ENCODE measurements around the gene GRM7.

The GRM7 gene

GRCh38 chr3:6965881-6966280 is 105.0 kb downstream of the GRM7 start:
- TF ChIP-seq CTCF (IDR thresholded peaks at IDR 0.05; ENCODE audit: low read depth, low read length), result no peak
- no peak overlapping the region for H3K4me3 ChIP-seq (ENCODE audit: low read depth, low read length)

- TF ChIP-seq CTCF (IDR thresholded peaks at IDR 0.05; ENCODE audit: low read depth, low read length), result no peak
- H3K4me3 ChIP-seq (ENCODE audit: low read depth, low read length), result no peak overlapping the region
These were observed 111.0 kb downstream of the GRM7 start for GRCh38 chr3:6971933-6972332.

- TF ChIP-seq CTCF (IDR thresholded peaks at IDR 0.05; ENCODE audit: low read depth, low read length), result no peak
- no peak overlapping the region for H3K4me3 ChIP-seq (ENCODE audit: low read depth, low read length)
These were observed 124.9 kb downstream of the GRM7 start for GRCh38 chr3:6985848-6986247.

- H3K4me3 ChIP-seq (ENCODE audit: low read depth, low read length), result no peak overlapping the region
- TF ChIP-seq CTCF (IDR thresholded peaks at IDR 0.05; ENCODE audit: low read depth, low read length), result no peak
These were observed 128.8 kb downstream of the GRM7 start for GRCh38 chr3:6989608-6990291.

- no peak for TF ChIP-seq CTCF (IDR thresholded peaks at IDR 0.05; ENCODE audit: low read depth, low read length)
- no peak overlapping the region for H3K4me3 ChIP-seq (ENCODE audit: low read depth, low read length)
These were observed 133.3 kb downstream of the GRM7 start for GRCh38 chr3:6994081-6994668.

GRCh38 chr3:7000501-7000900 is 139.6 kb downstream of the GRM7 start:
- TF ChIP-seq CTCF (IDR thresholded peaks at IDR 0.05; ENCODE audit: low read depth, low read length), result no peak
- H3K4me3 ChIP-seq (ENCODE audit: low read depth, low read length), result no peak overlapping the region

GRCh38 chr3:7001370-7001769 is 140.5 kb downstream of the GRM7 start:
- TF ChIP-seq CTCF (IDR thresholded peaks at IDR 0.05; ENCODE audit: low read depth, low read length), result no peak
- no peak overlapping the region for H3K4me3 ChIP-seq (ENCODE audit: low read depth, low read length)
